HG03108 (cell line): ENCODE data around the gene CEBPA.

Experiments used
- ATAC-seq: cut with Tn5 transposase; IDR thresholded peaks from one replicate; pipeline ENCODE4 v1.9.1; 2021; ENCODE audit warnings: moderate library complexity; ENCODE audit not compliant: unreplicated experiment

Gene CEBPA

GRCh38 chr19:33302175-33302973 lies at the start of gene CEBPA:
CEBPA (minus strand) TSS chr19:33302534; CDS start chr19:33302414, 120 bp downstream.
- peak; percentile 83 for ATAC-seq

- no peak for ATAC-seq
Observed at GRCh38 chr19:33350538-33351309, 48.4 kb upstream of the CEBPA start.

- ATAC-seq = no peak
Observed at GRCh38 chr19:33349319-33350289, 47.3 kb upstream of the CEBPA start.

- ATAC-seq = no peak
Observed at GRCh38 chr19:33348301-33349010, 46.1 kb upstream of the CEBPA start.

GRCh38 chr19:33347300-33347699 lies 45.0 kb upstream of the CEBPA start:
- no peak for ATAC-seq

GRCh38 chr19:33346665-33347064 lies 44.3 kb upstream of the CEBPA start:
- ATAC-seq = no peak

GRCh38 chr19:33345163-33345562 lies 42.8 kb upstream of the CEBPA start:
- no peak for ATAC-seq

GRCh38 chr19:33344573-33344925 lies 42.2 kb upstream of the CEBPA start:
- no peak for ATAC-seq

GRCh38 chr19:33343859-33344572 lies 41.7 kb upstream of the CEBPA start:
- ATAC-seq = no peak

- no peak for ATAC-seq
Observed at GRCh38 chr19:33343301-33343700, 41.0 kb upstream of the CEBPA start.

GRCh38 chr19:33340991-33341390 lies 38.7 kb upstream of the CEBPA start:
- no peak for ATAC-seq

GRCh38 chr19:33339016-33339984 lies 37.0 kb upstream of the CEBPA start:
- no peak for ATAC-seq

GRCh38 chr19:33335446-33335845 lies 33.1 kb upstream of the CEBPA start:
- no peak for ATAC-seq

GRCh38 chr19:33334271-33334670 lies 31.9 kb upstream of the CEBPA start:
- no peak for ATAC-seq

GRCh38 chr19:33333642-33334041 lies 31.3 kb upstream of the CEBPA start:
- ATAC-seq = no peak

GRCh38 chr19:33333151-33333550 lies 30.8 kb upstream of the CEBPA start:
- no peak for ATAC-seq

- no peak for ATAC-seq
Observed at GRCh38 chr19:33332248-33332647, 29.9 kb upstream of the CEBPA start.

GRCh38 chr19:33329736-33330135 lies 27.4 kb upstream of the CEBPA start:
- ATAC-seq = no peak

GRCh38 chr19:33329060-33329459 lies 26.7 kb upstream of the CEBPA start:
- no peak for ATAC-seq
